Karpas-422 (cell line): ENCODE measurements around the gene PHPT1. TPM values are rescaled to one million over a fixed set of nuclear protein-coding genes. Genes with fewer than 3 reads are reported as not detected.

Experiments
- DNase-seq: peaks from one replicate; pipeline ENCODE4 v3.0.0-alpha.2; 2015
- H2AFZ ChIP-seq: fragments of 200-600 bp; sonication (generic); 2 replicates; pipeline ENCODE4 v1.6.1; 2014; ENCODE audit warnings: antibody characterized with exemption, low read length, mixed read lengths
- H3K27ac ChIP-seq: fragments of 200-600 bp; sonication (generic); 2 replicates; pipeline ENCODE4 v1.5.1; 2014; ENCODE audit warnings: mild to moderate bottlenecking, low read length, moderate library complexity
- H3K27me3 ChIP-seq: fragments of 200-600 bp; sonication (generic); 2 replicates; pipeline ENCODE4 v1.6.1; 2014; ENCODE audit warnings: low read length, mixed read lengths
- H3K36me3 ChIP-seq: fragments of 200-600 bp; sonication (generic); 2 replicates; pipeline ENCODE4 v1.6.1; 2014; ENCODE audit warnings: low read length, mixed read lengths; ENCODE audit not compliant: insufficient read depth
- H3K4me1 ChIP-seq: fragments of 200-600 bp; sonication (generic); 2 replicates; pipeline ENCODE4 v1.6.1; 2014; ENCODE audit warnings: mild to moderate bottlenecking, low read length, mixed read lengths
- H3K4me2 ChIP-seq: fragments of 200-600 bp; sonication (generic); 2 replicates; pipeline ENCODE4 v1.6.1; 2014; ENCODE audit warnings: low read length, low read depth, mild to moderate bottlenecking; ENCODE audit not compliant: poor library complexity, severe bottlenecking
- H3K4me3 ChIP-seq: fragments of 200-600 bp; sonication (generic); 2 replicates; pipeline ENCODE4 v1.5.1; 2014; ENCODE audit warnings: mild to moderate bottlenecking, antibody characterized with exemption, low read length, mixed read lengths
- H3K79me2 ChIP-seq: fragments of 200-600 bp; sonication (generic); 2 replicates; pipeline ENCODE4 v1.6.1; 2014; ENCODE audit warnings: mild to moderate bottlenecking, low read length, mixed read lengths
- H3K9ac ChIP-seq: fragments of 200-600 bp; sonication (generic); 2 replicates; pipeline ENCODE4 v1.6.0; 2014; ENCODE audit warnings: low read length
- H3K9me2 ChIP-seq: fragments of 200-600 bp; sonication (generic), shearing (Covaris generic); replicated peaks from 2 replicates; pipeline ENCODE4 v1.6.0; 2014; ENCODE audit warnings: mild to moderate bottlenecking, low read length, moderate library complexity; ENCODE audit not compliant: insufficient read depth
- H3K9me3 ChIP-seq: fragments of 300-700, 200-600 bp; sonication (generic); 2 replicates; pipeline ENCODE4 v1.6.1; 2014; ENCODE audit warnings: low read length, mixed read lengths
- H4K20me1 ChIP-seq: fragments of 200-600 bp; sonication (generic); 2 replicates; pipeline ENCODE4 v1.6.1; 2014; ENCODE audit warnings: mild to moderate bottlenecking, antibody characterized with exemption, low read length, low read depth; ENCODE audit not compliant: insufficient read depth
- total RNA-seq: library from RNA; depleted of rRNA; stranded (reverse); fragments of >200 nt; shearing (Covaris generic); gene quantifications from 2 replicates; pipeline ENCODE4 v1.2.3, GENCODE V29; 2014; ENCODE audit warnings: low replicate concordance

Gene PHPT1
- total RNA-seq, 1 experiment from 2014 or later: 82.5 TPM

DNA sequence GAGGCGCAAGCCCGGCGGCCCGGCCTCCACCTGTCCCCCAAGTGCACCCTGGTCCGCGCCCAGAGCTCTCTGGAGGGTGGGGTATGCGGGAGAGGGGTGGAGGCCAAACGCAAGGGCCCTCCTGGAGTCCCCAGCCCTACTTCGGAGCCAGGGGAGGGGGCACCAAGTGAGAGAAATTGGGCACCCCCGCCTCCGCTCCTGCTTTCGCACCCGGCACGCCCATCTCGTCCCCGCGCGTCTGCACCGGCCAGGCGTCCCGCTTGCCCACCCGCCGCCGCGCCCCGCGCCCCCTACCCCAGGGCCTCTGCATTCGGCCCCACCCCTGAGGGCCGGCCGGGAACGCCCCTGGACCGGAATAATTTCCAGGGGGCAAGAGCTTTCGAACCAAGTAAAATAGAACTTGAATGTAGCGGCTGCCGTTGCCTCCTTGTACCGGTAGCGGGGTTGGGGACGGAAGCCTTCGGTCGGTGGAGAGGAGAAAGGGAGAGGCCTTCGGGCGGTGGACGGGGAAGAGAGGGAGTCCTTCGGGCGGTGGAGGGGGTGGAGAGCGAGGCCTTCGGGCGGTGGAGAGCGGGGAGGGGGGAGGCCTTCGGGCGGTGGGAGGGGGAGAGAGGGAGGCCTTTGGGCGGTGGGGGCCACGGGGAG lies 694 bp upstream of the PHPT1 start:
- Histone ChIP-seq H3K27ac (peak overlapping the region; percentile 63), H3K4me1 (peaks cover 17% of the 10 kb centered on the region), H3K9me3 (no peaks in the 10 kb centered on the region), H3K36me3 (peaks cover 3% of the 10 kb centered on the region; the same call in 1 of the 2 replicates), H3K4me3 (peak overlapping the region; percentile 79), H3K79me2 (no peaks in the 10 kb centered on the region), H4K20me1 (peaks cover 13% of the 10 kb centered on the region), H3K27me3 (no peaks in the 10 kb centered on the region), H3K4me2 (peak overlapping the region; percentile 74), H3K9ac (peak overlapping the region; percentile 73), H2AFZ (no peak overlapping the region), H3K9me2 (no peaks in the 10 kb centered on the region)
- peak; percentile 80 for DNase-seq

GRCh38 chr9:136849960-136850865 lies 1.0 kb downstream of the PHPT1 start:
- Histone ChIP-seq H3K36me3 (peaks cover 3% of the 10 kb centered on the region; the same call in 1 of the 2 replicates), H4K20me1 (peaks cover 13% of the 10 kb centered on the region), H3K4me3 (peak overlapping the region; percentile 79), H3K27me3 (no peaks in the 10 kb centered on the region), H3K27ac (no peak overlapping the region), H3K9ac (peak overlapping the region; percentile 65), H3K4me2 (peak overlapping the region; percentile 74), H3K79me2 (no peaks in the 10 kb centered on the region), H3K4me1 (peaks cover 15% of the 10 kb centered on the region), H2AFZ (no peak overlapping the region), H3K9me2 (no peaks in the 10 kb centered on the region), H3K9me3 (no peaks in the 10 kb centered on the region)
- DNase-seq: no peak

DNA sequence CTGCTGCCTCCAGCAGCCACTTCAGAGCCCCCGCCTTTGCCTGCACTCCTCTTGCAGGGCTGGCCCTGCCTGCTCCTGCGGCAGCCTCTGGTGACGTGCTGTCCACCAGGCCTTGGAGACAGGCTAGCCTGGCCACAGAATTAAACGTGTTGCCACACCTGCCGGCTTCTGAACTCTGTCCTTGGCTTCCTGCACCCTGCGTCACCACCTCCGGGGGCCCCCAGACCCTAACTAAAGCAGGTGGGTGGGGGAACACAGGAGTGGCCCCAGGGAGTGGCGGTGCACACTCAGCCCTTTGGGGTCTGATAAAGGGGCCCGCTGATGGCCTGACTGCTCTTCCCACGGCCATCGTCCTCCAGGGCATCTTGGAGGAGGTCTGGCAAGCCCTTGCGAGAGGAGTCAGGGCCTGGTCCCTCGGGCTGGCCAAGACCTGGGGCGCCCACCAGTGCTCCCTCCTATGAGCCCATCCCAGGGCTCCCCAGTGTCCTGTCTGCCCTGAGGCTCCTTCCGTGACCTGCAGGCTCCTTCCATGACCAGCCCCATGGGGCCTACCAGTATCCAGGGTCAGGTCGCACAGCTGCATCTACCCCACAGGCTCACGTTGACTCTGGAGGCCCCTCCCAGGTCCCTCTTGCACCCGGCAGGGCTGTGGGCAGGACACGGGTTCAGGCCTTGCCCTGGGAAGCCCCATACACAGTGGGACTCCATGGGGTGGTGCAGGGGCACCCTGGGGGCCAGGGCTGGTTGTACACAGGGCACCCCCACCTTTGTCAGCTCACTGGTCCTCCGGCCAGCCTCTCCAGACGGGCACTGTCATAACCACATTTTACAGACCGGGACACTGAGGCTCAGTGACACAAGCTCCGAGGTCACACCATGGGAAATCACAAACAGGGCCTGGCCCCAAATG lies 1.9 kb downstream of the PHPT1 start:
- no peak for DNase-seq
- H3K27me3 ChIP-seq: no peaks in the 10 kb centered on the region
- peaks cover 3% of the 10 kb centered on the region; the same call in 1 of the 2 replicates for H3K36me3 ChIP-seq
- peaks cover 15% of the 10 kb centered on the region for H3K4me1 ChIP-seq
- H2AFZ ChIP-seq: no peak overlapping the region
- H3K9me3 ChIP-seq: no peaks in the 10 kb centered on the region
- H3K9me2 ChIP-seq: no peaks in the 10 kb centered on the region
- no peaks in the 10 kb centered on the region for H3K79me2 ChIP-seq
- no peak overlapping the region for H3K4me2 ChIP-seq
- peaks cover 13% of the 10 kb centered on the region for H4K20me1 ChIP-seq
- no peak overlapping the region for H3K4me3 ChIP-seq
- H3K9ac ChIP-seq: no peak overlapping the region
- no peak overlapping the region for H3K27ac ChIP-seq

DNA sequence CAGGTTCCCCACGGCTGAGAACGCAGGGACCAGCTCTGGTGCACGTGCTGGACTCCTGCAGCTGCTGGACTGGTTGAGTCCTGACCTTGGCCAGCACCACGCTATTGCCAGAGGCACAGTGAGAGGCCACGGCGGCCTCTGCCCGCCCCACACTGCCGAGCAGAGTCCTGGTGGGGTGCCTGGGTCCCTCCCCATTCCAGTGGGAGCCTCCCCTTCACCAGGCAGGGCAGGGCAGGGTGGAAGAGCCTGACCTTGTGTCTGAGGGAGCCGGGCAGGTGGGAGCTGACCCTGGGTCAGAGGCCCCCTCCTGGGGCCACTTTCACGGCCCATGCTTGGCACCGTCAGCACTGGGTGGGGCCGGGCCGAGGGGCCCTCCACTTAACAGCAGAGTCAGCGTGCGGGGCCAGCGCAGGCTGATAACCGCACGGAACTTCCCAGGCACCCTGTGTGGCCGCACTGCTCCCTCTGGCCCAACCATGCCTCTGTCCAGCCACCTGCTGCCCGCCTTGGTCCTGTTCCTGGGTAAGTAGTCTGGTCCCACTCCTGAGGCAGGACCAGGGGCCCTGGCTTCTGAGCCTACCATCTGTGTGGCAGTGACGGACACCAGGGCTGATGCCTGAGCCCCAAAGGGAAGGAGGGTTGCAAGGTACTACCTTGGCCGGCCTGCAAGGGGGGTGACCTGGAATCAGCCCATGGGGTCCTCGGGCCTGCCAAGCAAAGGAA lies 2.9 kb downstream of the PHPT1 start, which contains the start of gene MAMDC4:
Gene MAMDC4 (plus strand): TSS at position 406 of the 723 bp plus-strand sequence. CDS start 71 bp downstream, at position 477.
- Histone ChIP-seq H3K36me3 (peaks cover 3% of the 10 kb centered on the region; the same call in 1 of the 2 replicates), H3K9ac (no peak within 1 kb of the TSS), H2AFZ (no peak within 1 kb of the TSS), H3K9me3 (no peaks in the 10 kb centered on the region), H3K9me2 (no peaks in the 10 kb centered on the region), H3K27me3 (no peaks in the 10 kb centered on the region), H3K4me1 (peaks cover 15% of the 10 kb centered on the region), H3K4me3 (no peak within 1 kb of the TSS), H3K79me2 (no peaks in the 10 kb centered on the region), H3K27ac (no peak within 1 kb of the TSS), H4K20me1 (peaks cover 13% of the 10 kb centered on the region), H3K4me2 (no peak within 1 kb of the TSS)
- no peak for DNase-seq

GRCh38 chr9:136852664-136853595 lies 3.7 kb downstream of the PHPT1 start:
- Histone ChIP-seq H4K20me1 (peaks cover 13% of the 10 kb centered on the region), H3K4me3 (no peak overlapping the region), H2AFZ (no peak overlapping the region), H3K9ac (no peak overlapping the region), H3K4me1 (peaks cover 10% of the 10 kb centered on the region), H3K9me3 (no peaks in the 10 kb centered on the region), H3K4me2 (no peak overlapping the region), H3K27ac (no peak overlapping the region), H3K36me3 (peaks cover 3% of the 10 kb centered on the region; the same call in 1 of the 2 replicates), H3K9me2 (no peaks in the 10 kb centered on the region), H3K79me2 (no peaks in the 10 kb centered on the region), H3K27me3 (no peaks in the 10 kb centered on the region)
- DNase-seq: no peak

- no peaks in the 10 kb centered on the region for H3K9me2 ChIP-seq
- H3K4me2 ChIP-seq: no peak overlapping the region
- H3K9me3 ChIP-seq: no peaks in the 10 kb centered on the region
- no peak overlapping the region for H3K4me3 ChIP-seq
- H3K27ac ChIP-seq: no peak overlapping the region
- peaks cover 3% of the 10 kb centered on the region; the same call in 1 of the 2 replicates for H3K36me3 ChIP-seq
- no peaks in the 10 kb centered on the region for H3K27me3 ChIP-seq
- peaks cover 13% of the 10 kb centered on the region for H4K20me1 ChIP-seq
- H3K9ac ChIP-seq: no peak overlapping the region
- H3K79me2 ChIP-seq: no peaks in the 10 kb centered on the region
- no peak overlapping the region for H2AFZ ChIP-seq
- peak; percentile 64 for DNase-seq
- H3K4me1 ChIP-seq: peaks cover 9% of the 10 kb centered on the region
Observed at GRCh38 chr9:136853596-136854112, 4.4 kb downstream of the PHPT1 start.
